SH-SY5Y (cell line): ENCODE measurements around the gene ZNF239.

Source experiments
- GATA2 ChIP-seq: IDR thresholded peaks from 2 replicates; pipeline ENCODE4 v1.6.1; 2011; ENCODE audit warnings: mild to moderate bottlenecking, low read depth, low read length
- GATA3 ChIP-seq: IDR thresholded peaks from 2 replicates; pipeline ENCODE4 v1.6.1; 2011; ENCODE audit warnings: low read depth, mild to moderate bottlenecking, low read length, moderate library complexity

ZNF239 gene

GRCh38 chr10:43574001-43574892 lies at the start of gene ZNF239:
ZNF239 (minus strand) TSS chr10:43574616; CDS start chr10:43558079, 16,537 bp downstream.
- TF ChIP-seq GATA3 (no peak), GATA2 (no peak)

DNA sequence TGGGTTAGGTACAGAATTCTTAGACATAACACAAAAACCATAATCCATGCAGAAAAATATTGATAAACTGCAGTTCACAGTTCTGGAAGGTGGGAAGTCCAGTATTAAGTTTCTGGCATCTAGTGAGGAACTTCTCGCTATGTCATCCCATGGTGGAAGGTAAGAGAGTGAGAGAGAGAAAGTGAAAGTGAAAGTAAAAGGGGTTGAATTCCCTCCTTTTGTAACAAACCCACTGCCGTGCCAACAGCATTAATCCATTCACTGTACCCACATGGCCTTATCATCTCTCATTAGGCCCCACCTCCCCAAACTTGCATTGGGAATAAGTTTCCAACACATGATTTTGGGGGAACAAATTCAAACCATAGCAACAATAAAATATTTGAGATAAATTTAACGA lies 48.9 kb upstream of the ZNF239 start:
- TF ChIP-seq GATA3, result no peak
- TF ChIP-seq GATA2, result no peak

DNA sequence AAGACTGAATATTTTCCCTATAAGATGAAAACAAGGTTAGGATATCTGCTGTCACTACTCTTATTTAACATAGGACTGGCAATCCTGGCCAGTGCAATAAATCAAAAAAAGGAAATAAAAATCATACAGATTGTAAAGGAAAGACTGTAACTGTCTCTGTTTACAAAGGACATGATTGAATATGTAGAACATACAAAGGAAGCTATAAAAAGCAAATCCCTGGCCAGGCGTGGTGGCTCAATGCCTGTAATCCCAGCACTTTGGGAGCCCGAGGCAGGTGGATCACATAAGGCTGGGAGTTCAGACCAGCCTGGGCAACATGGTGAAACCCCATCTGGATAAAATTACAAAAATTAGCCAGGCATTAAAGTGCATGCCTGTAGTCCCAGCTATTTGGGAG lies 47.6 kb upstream of the ZNF239 start:
- no peak for TF ChIP-seq GATA3
- TF ChIP-seq GATA2, result no peak

GRCh38 chr10:43619368-43619767 lies 45.0 kb upstream of the ZNF239 start:
- no peak for TF ChIP-seq GATA3
- TF ChIP-seq GATA2, result no peak

GRCh38 chr10:43616697-43617370 lies 42.4 kb upstream of the ZNF239 start:
- TF ChIP-seq GATA3 (no peak), GATA2 (no peak)

- no peak for TF ChIP-seq GATA2
- TF ChIP-seq GATA3, result no peak
Measured at GRCh38 chr10:43610636-43611035, 36.2 kb upstream of the ZNF239 start.

- TF ChIP-seq GATA2 (no peak), GATA3 (no peak)
Measured at GRCh38 chr10:43607199-43607573, 32.8 kb upstream of the ZNF239 start.

GRCh38 chr10:43606323-43607198 lies 32.1 kb upstream of the ZNF239 start, which contains the start of gene ZNF485:
ZNF485 (plus strand) TSS chr10:43606438; CDS start chr10:43607051, 613 bp downstream.
- TF ChIP-seq GATA3, result no peak
- TF ChIP-seq GATA2, result no peak

GRCh38 chr10:43605850-43606322 lies 31.5 kb upstream of the ZNF239 start:
- TF ChIP-seq GATA2 (no peak), GATA3 (no peak)

DNA sequence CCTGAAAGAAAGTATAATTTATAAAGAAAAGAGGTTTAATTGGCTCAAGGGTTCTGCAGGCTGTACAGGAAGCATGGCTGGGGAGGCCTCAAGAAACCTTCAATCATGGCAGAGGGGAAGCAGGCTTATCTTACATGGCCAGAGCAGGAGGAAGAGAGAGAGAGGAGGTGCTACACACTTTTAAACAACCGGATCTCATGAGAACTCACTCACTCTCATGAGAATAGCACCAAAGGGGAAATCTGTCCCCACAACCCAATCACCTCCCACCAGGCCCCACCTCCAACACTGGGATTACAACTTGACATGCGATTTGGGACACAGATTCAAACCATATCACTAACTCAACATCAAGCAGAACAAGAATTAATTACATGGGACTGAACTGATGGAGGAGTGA lies 24.9 kb upstream of the ZNF239 start:
- TF ChIP-seq GATA3, result no peak
- TF ChIP-seq GATA2, result no peak

GRCh38 chr10:43598446-43598845 lies 24.0 kb upstream of the ZNF239 start:
- TF ChIP-seq GATA2 (no peak), GATA3 (no peak)

GRCh38 chr10:43596546-43596945 lies 22.1 kb upstream of the ZNF239 start:
- TF ChIP-seq GATA3 (no peak), GATA2 (no peak)

- no peak for TF ChIP-seq GATA3
- no peak for TF ChIP-seq GATA2
Measured at GRCh38 chr10:43595739-43596298, 21.4 kb upstream of the ZNF239 start.
